CD4-positive, alpha-beta T cell (primary cell): ENCODE data around the gene LGR6. TPM values are rescaled to one million over a fixed set of nuclear protein-coding genes. Genes with fewer than 3 reads are reported as not detected.

Source experiments
- ATAC-seq: fragments of 200-7000 bp; cut with Tn5 transposase; one replicate; pipeline ENCODE4 v1.10.0; 2022; ENCODE audit warnings: mild to moderate bottlenecking; ENCODE audit not compliant: poor library complexity
- CTCF ChIA-PET: fragments of 350-600 bp; sonication (Branson Sonifier 250); formaldehyde crosslinking; loops from one replicate; lab custom pipeline; 2021; ENCODE audit warnings: antibody characterized with exemption, inconsistent platforms; lab: Charles Lee
- POLR2A ChIA-PET: fragments of 350-600 bp; sonication (Branson Sonifier 250); formaldehyde crosslinking; loops from one replicate; lab custom pipeline; 2021; ENCODE audit warnings: antibody characterized with exemption, inconsistent platforms; lab: Charles Lee
- DNase-seq, 14 experiments: peaks; one replicate each; pipeline ENCODE4 v3.0.0-alpha.2; 2013 to 2020; ENCODE audit warnings: mixed read lengths in 2 of 14
- H3K27ac ChIP-seq, 2 donors: one replicate each; pipeline versions ENCODE4 v1.5.1 to v1.7.0; 2013; ENCODE audit warnings: low read length in 2 of 2, low read depth in 1 of 2, mild to moderate bottlenecking in 1 of 2
- H3K27me3 ChIP-seq, 2 experiments: 1 replicate in 1 of 2; 2 replicates in 1 of 2; pipeline versions ENCODE4 v1.6.1 to v1.7.0; 2013; ENCODE audit warnings: low read length in 2 of 2, control low read depth in 1 of 2, mild to moderate bottlenecking in 1 of 2, moderate library complexity in 1 of 2; ENCODE audit not compliant: insufficient read depth in 2 of 2, control insufficient read depth in 1 of 2
- H3K36me3 ChIP-seq: one replicate; pipeline ENCODE4 v1.6.1; 2013; ENCODE audit warnings: low read length, control low read depth; ENCODE audit not compliant: insufficient read depth
- H3K4me1 ChIP-seq: one replicate; pipeline ENCODE4 v1.6.1; 2013; ENCODE audit warnings: low read length, control low read depth; ENCODE audit not compliant: insufficient read depth
- H3K4me3 ChIP-seq: one replicate; pipeline ENCODE4 v1.5.1; 2013; ENCODE audit warnings: mild to moderate bottlenecking, low read length, moderate library complexity
- H3K9me3 ChIP-seq, 2 experiments: 1 replicate in 1 of 2; 2 replicates in 1 of 2; pipeline versions ENCODE4 v1.6.1 to v1.7.0; 2013; ENCODE audit warnings: low read length in 2 of 2, mild to moderate bottlenecking in 2 of 2, control low read depth in 1 of 2, moderate library complexity in 1 of 2; ENCODE audit not compliant: control insufficient read depth in 1 of 2, insufficient read depth in 1 of 2
- H3K27ac Mint-ChIP-seq: one replicate; pipeline ENCODE4 v1.8.0; 2020; ENCODE audit warnings: mixed read lengths
- H3K27me3 Mint-ChIP-seq: one replicate; pipeline ENCODE4 v1.8.0; 2021; ENCODE audit warnings: mixed read lengths
- H3K36me3 Mint-ChIP-seq: one replicate; pipeline ENCODE4 v1.8.0; 2021; ENCODE audit warnings: low read depth, mixed read lengths
- H3K4me1 Mint-ChIP-seq: one replicate; pipeline ENCODE4 v1.8.0; 2021; ENCODE audit warnings: low read depth, mixed read lengths
- H3K4me3 Mint-ChIP-seq: one replicate; pipeline ENCODE4 v1.8.0; 2020; ENCODE audit warnings: mild to moderate bottlenecking, mixed read lengths
- H3K9me3 Mint-ChIP-seq: one replicate; pipeline ENCODE4 v1.8.0; 2020; ENCODE audit warnings: mixed read lengths
- intact Hi-C, 2 experiments: fragments of 100-400 bp; cut with DNase I in 1 of 2; cut with micrococcal nuclease in 1 of 2; formaldehyde crosslinking; loops; one replicate each; pipeline versions ENCODE4 v1.15.1 to v1.9.0; 2023 to 2025; cut with DNase I, micrococcal nuclease
- total RNA-seq, 174 experiments: library from RNA in 2 of 174; stranded (reverse) in 2 of 174; gene quantifications; one replicate each; pipeline ENCODE4 v1.2.3 and lab custom pipeline; 2021 to 2026
- TF ChIP-seq, protein P1 (sequence below): fragments of 200-600 bp; IDR thresholded peaks from one replicate; pipeline ENCODE4 v1.8.0; 2022; ENCODE audit warnings: antibody characterized with exemption, mild to moderate bottlenecking

The LGR6 gene
- total RNA-seq, 2 experiments from 2014 or later = 0.19 to 0.45 TPM

DNA sequence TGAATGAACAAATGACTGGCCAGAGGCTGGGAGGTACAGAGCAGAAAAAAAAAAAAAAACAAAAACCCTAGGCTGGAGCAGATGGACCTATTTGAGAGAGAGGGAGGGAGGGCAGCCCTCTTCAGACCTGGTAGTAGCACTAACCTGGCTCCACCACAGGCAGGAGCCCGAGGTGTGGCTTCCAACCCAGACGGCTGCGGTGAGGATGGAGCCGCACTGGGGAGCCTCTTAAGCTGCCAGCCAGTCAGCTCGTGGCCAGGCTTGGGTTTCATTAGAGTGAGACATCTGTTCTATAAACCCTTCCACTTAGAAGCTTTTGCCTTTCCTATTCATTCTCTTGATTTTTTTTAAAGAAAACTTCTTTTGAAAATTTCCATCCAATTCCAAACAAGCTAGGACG is 16.8 kb downstream of the LGR6 start:
- Mint-ChIP-seq H3K27ac (no peak overlapping the region), H3K4me1 (peaks cover 5% of the 10 kb centered on the region), H3K27me3 (peaks cover 50% of the 10 kb centered on the region), H3K36me3 (no peaks in the 10 kb centered on the region), H3K4me3 (no peak overlapping the region), H3K9me3 (no peaks in the 10 kb centered on the region)
- H3K27me3 ChIP-seq = peaks cover 35 to 43% of the 10 kb centered on the region in 2 experiments
- ATAC-seq (no peak), DNase-seq (no peak)
- no peaks in the 10 kb centered on the region for H3K36me3 ChIP-seq
- intact Hi-C loops = no loop called here
- ChIA-PET CTCF (no interaction called here), POLR2A (no interaction called here)
- no peak overlapping the region for H3K4me3 ChIP-seq
- TF ChIP-seq, protein P1, sequence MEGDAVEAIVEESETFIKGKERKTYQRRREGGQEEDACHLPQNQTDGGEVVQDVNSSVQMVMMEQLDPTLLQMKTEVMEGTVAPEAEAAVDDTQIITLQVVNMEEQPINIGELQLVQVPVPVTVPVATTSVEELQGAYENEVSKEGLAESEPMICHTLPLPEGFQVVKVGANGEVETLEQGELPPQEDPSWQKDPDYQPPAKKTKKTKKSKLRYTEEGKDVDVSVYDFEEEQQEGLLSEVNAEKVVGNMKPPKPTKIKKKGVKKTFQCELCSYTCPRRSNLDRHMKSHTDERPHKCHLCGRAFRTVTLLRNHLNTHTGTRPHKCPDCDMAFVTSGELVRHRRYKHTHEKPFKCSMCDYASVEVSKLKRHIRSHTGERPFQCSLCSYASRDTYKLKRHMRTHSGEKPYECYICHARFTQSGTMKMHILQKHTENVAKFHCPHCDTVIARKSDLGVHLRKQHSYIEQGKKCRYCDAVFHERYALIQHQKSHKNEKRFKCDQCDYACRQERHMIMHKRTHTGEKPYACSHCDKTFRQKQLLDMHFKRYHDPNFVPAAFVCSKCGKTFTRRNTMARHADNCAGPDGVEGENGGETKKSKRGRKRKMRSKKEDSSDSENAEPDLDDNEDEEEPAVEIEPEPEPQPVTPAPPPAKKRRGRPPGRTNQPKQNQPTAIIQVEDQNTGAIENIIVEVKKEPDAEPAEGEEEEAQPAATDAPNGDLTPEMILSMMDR = no peak
- no peak overlapping the region for H3K27ac ChIP-seq
- peaks cover 0 to 5% of the 10 kb centered on the region in 2 experiments for H3K9me3 ChIP-seq
- peaks cover 8% of the 10 kb centered on the region for H3K4me1 ChIP-seq

DNA sequence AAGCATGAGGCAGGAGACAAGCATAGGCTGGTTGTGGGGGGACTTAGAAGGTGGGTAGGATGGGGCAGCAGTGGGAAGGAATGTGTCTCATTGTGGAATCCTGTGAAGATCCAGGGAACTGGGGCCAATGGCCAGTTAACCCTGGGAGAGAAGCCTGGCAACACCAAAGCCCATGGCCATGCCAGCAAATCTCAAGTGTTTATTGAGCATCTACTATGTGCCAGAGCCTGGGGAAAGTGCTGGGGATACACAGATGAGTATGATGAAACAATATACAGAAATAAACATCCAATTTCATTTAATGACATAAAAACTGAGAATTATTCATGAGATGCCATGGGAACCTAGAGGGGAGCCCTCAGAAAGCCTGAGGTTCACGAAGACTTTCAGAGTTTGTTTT is 17.4 kb downstream of the LGR6 start:
- peaks cover 0 to 5% of the 10 kb centered on the region in 2 experiments for H3K9me3 ChIP-seq
- ChIA-PET POLR2A (no interaction called here), CTCF (interaction anchor here (0.9 kb wide), 1 partner anchor 18 kb away, joined by 3 read pairs; no protein-coding TSS in a partner anchor)
- H3K27me3 ChIP-seq = peaks cover 41 to 48% of the 10 kb centered on the region in 2 experiments
- no peak overlapping the region for H3K27ac ChIP-seq
- H3K36me3 ChIP-seq = no peaks in the 10 kb centered on the region
- TF ChIP-seq, protein P1 = no peak
- H3K4me3 Mint-ChIP-seq = no peak overlapping the region
- intact Hi-C loops = no loop called here
- no peak for DNase-seq
- peaks cover 6% of the 10 kb centered on the region for H3K4me1 ChIP-seq
- H3K4me3 ChIP-seq = no peak overlapping the region
- H3K27me3 Mint-ChIP-seq = peaks cover 56% of the 10 kb centered on the region
- no peak for ATAC-seq
- no peaks in the 10 kb centered on the region for H3K36me3 Mint-ChIP-seq
- H3K9me3 Mint-ChIP-seq = no peaks in the 10 kb centered on the region
- H3K4me1 Mint-ChIP-seq = peaks cover 5% of the 10 kb centered on the region
- no peak overlapping the region for H3K27ac Mint-ChIP-seq

DNA sequence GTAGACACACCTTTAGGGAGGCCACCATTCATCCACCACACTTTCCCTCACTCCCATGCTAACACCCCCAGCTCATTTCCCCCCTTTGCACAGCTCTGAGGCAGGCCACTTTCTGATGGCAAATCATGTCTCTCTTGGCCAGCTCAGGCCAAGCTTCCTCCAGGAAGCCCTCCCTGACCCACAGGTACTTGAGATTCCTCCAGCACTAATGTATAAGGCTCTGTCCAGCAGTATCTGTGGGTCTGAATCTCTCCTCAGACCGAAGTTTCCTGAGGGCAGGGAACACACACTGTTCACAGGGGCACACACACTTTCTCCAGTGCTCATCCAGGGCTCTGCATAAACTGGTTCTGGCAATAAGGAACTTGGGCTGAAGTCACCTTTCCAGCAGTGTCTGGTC is 19.2 kb downstream of the LGR6 start:
- Mint-ChIP-seq H3K9me3 (no peaks in the 10 kb centered on the region), H3K4me3 (no peak overlapping the region), H3K27me3 (peaks cover 73% of the 10 kb centered on the region), H3K27ac (no peak overlapping the region), H3K4me1 (peaks cover 5% of the 10 kb centered on the region), H3K36me3 (no peaks in the 10 kb centered on the region)
- H3K36me3 ChIP-seq = no peaks in the 10 kb centered on the region
- H3K9me3 ChIP-seq = peaks cover 0 to 5% of the 10 kb centered on the region in 2 experiments
- intact Hi-C loops = no loop called here
- no peak overlapping the region for H3K4me3 ChIP-seq
- ATAC-seq = no peak
- POLR2A ChIA-PET = no interaction called here
- H3K27me3 ChIP-seq = peaks cover 48% of the 10 kb centered on the region in 2 experiments
- H3K27ac ChIP-seq = no peak overlapping the region
- CTCF ChIA-PET = interaction anchor here (0.6 kb wide), 1 partner anchor 180 kb away, joined by 3 read pairs; no protein-coding TSS in a partner anchor
- TF ChIP-seq, protein P1 = no peak
- no peak for DNase-seq
- H3K4me1 ChIP-seq = peaks cover 5% of the 10 kb centered on the region
